Endothelial cell of umbilical vein (primary cell): ENCODE data around the gene MMAA. TPM values are rescaled to one million over a fixed set of nuclear protein-coding genes. Genes with fewer than 3 reads are reported as not detected.

Experiments
- BruUV-seq: library from RNA; stranded (reverse); fragments of 400-500 nt; replicated peaks from 2 replicates; lab custom pipeline; 2021; lab: Mats Ljungman, UMichigan
- CTCF ChIA-PET: fragments of 300-600, 350-600 bp; sonication (Branson Sonifier 250); formaldehyde crosslinking; loops from one replicate; lab custom pipeline; 2021; ENCODE audit warnings: antibody characterized with exemption, inconsistent platforms; lab: Charles Lee
- POLR2A ChIA-PET: fragments of 300-600, 350-600 bp; sonication (Branson Sonifier 250); formaldehyde crosslinking; loops from one replicate; lab custom pipeline; 2021; ENCODE audit warnings: antibody characterized with exemption, inconsistent platforms; lab: Charles Lee
- DNase-seq: peaks from one replicate; pipeline ENCODE4 v3.0.0-alpha.2; 2011; ENCODE audit warnings: low read depth, low spot score
- FAIRE-seq: peaks from 2 replicates; lab custom pipeline; 2011; peaks lifted over from hg19 to GRCh38; lab: Jason Lieb, UNC
- H2AFZ ChIP-seq: 2 replicates; pipeline ENCODE4 v1.6.0; 2012; ENCODE audit warnings: low read depth, low read length, control low read depth, inconsistent platforms
- H3K27ac ChIP-seq: 2 replicates; pipeline ENCODE4 v1.5.1; 2011; ENCODE audit warnings: low read depth, mild to moderate bottlenecking, control low read depth, low read length, moderate library complexity; ENCODE audit not compliant: insufficient read depth
- H3K27me3 ChIP-seq, 2 experiments: 2 replicates each; pipeline versions ENCODE4 v1.6.0 to v1.6.1; 2011; ENCODE audit warnings: low read length in 2 of 2, mixed read lengths in 1 of 2; ENCODE audit not compliant: control insufficient read depth in 2 of 2, insufficient read depth in 2 of 2
- H3K36me3 ChIP-seq, 2 experiments: 2 replicates in 1 of 2; 3 replicates in 1 of 2; pipeline ENCODE4 v1.5.1; 2011; ENCODE audit warnings: low read length in 2 of 2, mild to moderate bottlenecking in 1 of 2, moderate library complexity in 1 of 2; ENCODE audit not compliant: control insufficient read depth in 2 of 2, insufficient read depth in 2 of 2; ENCODE audit errors: extremely low read depth in 1 of 2
- H3K4me1 ChIP-seq: 3 replicates; pipeline ENCODE4 v1.5.1; 2011; ENCODE audit warnings: mild to moderate bottlenecking, low read length; ENCODE audit not compliant: control insufficient read depth, insufficient read depth; ENCODE audit errors: extremely low read depth
- H3K4me2 ChIP-seq: 2 replicates; pipeline ENCODE4 v1.6.1; 2011; ENCODE audit warnings: low read length, control low read depth, mixed read lengths; ENCODE audit not compliant: insufficient read depth
- H3K4me3 ChIP-seq, 3 experiments: fragments of 200-600 bp in 1 of 3; sonication (generic), shearing (Covaris generic) in 1 of 3; replicated peaks in 1 of 3; 2 replicates each; pipeline ENCODE4 v1.5.1; 2011 to 2016; ENCODE audit warnings: control low read depth in 3 of 3, low read length in 3 of 3, mild to moderate bottlenecking in 2 of 3, inconsistent platforms in 1 of 3, low read depth in 1 of 3, moderate library complexity in 1 of 3; ENCODE audit not compliant: insufficient read depth in 1 of 3
- H3K79me2 ChIP-seq: 2 replicates; pipeline ENCODE4 v1.6.0; 2012; ENCODE audit warnings: low read length, inconsistent platforms; ENCODE audit not compliant: control insufficient read depth, insufficient read depth
- H3K9ac ChIP-seq: replicated peaks from 2 replicates; pipeline ENCODE3; 2011; ENCODE audit warnings: low read length, control low read depth; ENCODE audit not compliant: insufficient read depth; ENCODE audit errors: extremely low read depth
- H3K9me1 ChIP-seq: replicated peaks from 3 replicates; pipeline ENCODE4 v1.6.0; 2011; ENCODE audit warnings: mild to moderate bottlenecking, low read length; ENCODE audit not compliant: control insufficient read depth, insufficient read depth; ENCODE audit errors: extremely low read depth
- H3K9me3 ChIP-seq: replicated peaks from 2 replicates; pipeline ENCODE4 v1.5.1; 2012; ENCODE audit warnings: low read length, inconsistent platforms; ENCODE audit not compliant: control insufficient read depth, insufficient read depth
- H4K20me1 ChIP-seq: replicated peaks from 2 replicates; pipeline ENCODE3; 2011; ENCODE audit warnings: mild to moderate bottlenecking, low read length; ENCODE audit not compliant: control insufficient read depth, insufficient read depth; ENCODE audit errors: extremely low read depth
- JUN ChIP-seq: IDR thresholded peaks from 2 replicates; pipeline ENCODE4 v1.6.1; 2011; ENCODE audit warnings: borderline replicate concordance, low read depth; ENCODE audit not compliant: insufficient read length, insufficient read depth
- MAX ChIP-seq: IDR thresholded peaks from 2 replicates; pipeline ENCODE4 v1.6.1; 2011; ENCODE audit not compliant: insufficient read depth, insufficient read length
- MYC ChIP-seq: IDR thresholded peaks from one replicate; pipeline ENCODE4 v1.6.1; 2011; ENCODE audit warnings: mild to moderate bottlenecking, low read depth, low read length
- POLR2A ChIP-seq: IDR thresholded peaks from 2 replicates; pipeline ENCODE4 v1.6.1; 2012; ENCODE audit warnings: low read depth, mild to moderate bottlenecking, control low read depth, low read length
- dilution Hi-C: fragments of 300-500 bp; cut with MboI; formaldehyde crosslinking; loops from one replicate; pipeline ENCODE4 v1.15.0; 2019; ENCODE audit warnings: low sequenced_read_pairs; ENCODE audit not compliant: extremely low pct_ligation_motif_present
- intact Hi-C: fragments of 100-400 bp; cut with micrococcal nuclease; formaldehyde crosslinking; loops from one replicate; pipeline ENCODE4 v1.10.0; 2022
- polyA plus RNA-seq, 4 experiments: library from polyadenylated mRNA; depleted of rRNA in 3 of 4; stranded (reverse) in 3 of 4; unstranded in 1 of 4; fragments of >200 nt; gene quantifications; 2 replicates each; pipeline versions ENCODE4 v1.2.1 to v1.2.3, GENCODE V29; 2011 to 2012; ENCODE audit warnings: missing spikeins in 1 of 4
- total RNA-seq: library from RNA; stranded (reverse); gene quantifications from 2 replicates; pipeline ENCODE4 v1.2.3, GENCODE V29; 2021

Gene MMAA
- total and polyA plus RNA-seq, 2 donors (not counting 3 experiments of a cell fraction or from before 2014, with no cell fraction given), result 2.2 to 5.1 TPM

GRCh38 chr4:145709336-145709735 is 90.2 kb downstream of the MMAA start:
- peaks cover 4 to 11% of the 10 kb centered on the region in 2 experiments for H3K27me3 ChIP-seq
- H3K27ac ChIP-seq, result no peak overlapping the region
- ChIA-PET POLR2A (no interaction called here), CTCF (interaction anchor here (0.8 kb wide), 1 partner anchor 178 kb away, joined by 3 read pairs; no protein-coding TSS in a partner anchor)
- H3K9ac ChIP-seq, result no peak overlapping the region
- no peaks in the 10 kb centered on the region for H3K4me1 ChIP-seq
- DNase-seq, result no peak
- H3K9me3 ChIP-seq, result no peaks in the 10 kb centered on the region
- no peak overlapping the region for H3K4me3 ChIP-seq
- H3K4me2 ChIP-seq, result no peak overlapping the region
- H2AFZ ChIP-seq, result no peak overlapping the region
- no peak for FAIRE-seq
- intact Hi-C loops, result no loop called here
- H3K79me2 ChIP-seq, result no peaks in the 10 kb centered on the region
- dilution Hi-C loops, result no loop called here
- no peak for TF ChIP-seq POLR2A
- no peak for TF ChIP-seq MAX
- TF ChIP-seq MYC, result no peak
- no peak for TF ChIP-seq JUN
- no TSS peak for BruUV-seq
- no peaks in the 10 kb centered on the region for H4K20me1 ChIP-seq
- no peaks in the 10 kb centered on the region for H3K9me1 ChIP-seq
- no peaks in the 10 kb centered on the region for H3K36me3 ChIP-seq

Other genes with a start within 250 kb of the MMAA start
- gene SMAD1, start 137.5 kb upstream of the MMAA start, total RNA-seq, result 93.5 and 101 TPM in 2 replicates
- gene SMAD1, start 137.5 kb upstream of the MMAA start, polyA plus RNA-seq, result 104 and 116 TPM in 2 replicates
- not detected in 2 replicates for gene C4orf51, start 60.8 kb downstream of the MMAA start, total RNA-seq
- not detected in 2 replicates for gene C4orf51, start 60.8 kb downstream of the MMAA start, polyA plus RNA-seq